HG02642 (cell line): Measurements from ENCODE around the gene PSPN.

Source experiments
- ATAC-seq: cut with Tn5 transposase; IDR thresholded peaks from one replicate; pipeline ENCODE4 v1.9.1; 2021; ENCODE audit warnings: mild to moderate bottlenecking; ENCODE audit not compliant: unreplicated experiment, poor library complexity

PSPN gene

DNA sequence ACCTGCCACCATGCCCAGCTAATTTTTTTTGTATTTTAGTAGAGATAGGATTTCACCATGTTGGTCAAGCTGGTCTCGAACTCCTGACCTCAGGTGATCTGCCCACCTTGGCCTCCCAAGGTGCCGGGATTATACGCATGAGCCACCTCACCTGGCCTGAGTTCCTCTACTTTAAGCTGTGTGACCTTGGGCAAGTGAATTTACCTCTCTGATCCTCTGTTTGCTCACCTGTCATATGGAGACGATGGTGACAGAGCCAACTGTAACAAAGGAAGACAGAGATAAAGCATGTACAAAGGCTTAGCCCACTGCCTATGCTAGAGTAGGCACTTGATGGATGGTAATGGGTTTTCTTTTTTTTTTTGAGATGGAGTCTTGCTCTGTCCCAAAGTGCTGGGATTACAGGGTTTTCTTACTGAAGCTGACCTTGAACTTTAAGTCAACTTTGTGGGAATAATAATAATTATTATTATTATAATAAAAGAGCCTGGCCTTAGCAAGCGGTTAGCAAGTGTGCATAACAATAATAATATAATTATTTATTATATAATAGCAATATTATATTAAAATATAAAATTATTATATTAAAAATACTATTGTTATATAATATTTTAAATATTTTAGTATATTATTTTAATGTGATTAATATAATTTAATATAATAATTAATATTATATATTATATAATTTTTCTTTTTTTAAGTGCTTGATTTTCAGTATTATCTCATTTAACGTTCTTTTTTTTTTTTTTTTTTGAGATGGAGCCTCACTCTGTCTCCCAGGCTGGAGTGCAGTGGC is 41.0 kb downstream of the PSPN start:
- no peak for ATAC-seq

DNA sequence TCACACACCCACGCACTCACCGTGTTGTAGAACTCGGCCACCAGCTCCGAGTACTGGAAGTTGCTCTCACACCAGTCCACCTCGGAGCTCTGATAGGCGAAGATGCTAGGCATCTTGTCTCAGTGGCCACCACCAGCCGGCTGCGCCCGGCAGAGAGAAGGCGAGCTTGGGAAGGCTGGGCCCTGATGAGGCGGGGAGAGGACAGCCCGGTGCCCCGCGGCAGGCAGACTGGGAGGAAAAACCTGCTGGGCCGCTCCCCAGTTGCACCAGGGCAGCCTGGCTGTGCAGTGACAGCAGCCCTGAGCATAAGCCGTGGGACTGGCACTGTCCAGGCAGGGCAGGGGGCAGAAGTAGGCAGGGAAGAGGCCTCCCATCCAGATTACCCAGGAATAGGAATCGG is 42.3 kb downstream of the PSPN start, which contains the start of gene ACER1:
ACER1 (minus strand) TSS at position 174 of the 400 bp plus-strand sequence; CDS start at position 113, 61 bp downstream.
- ATAC-seq: no peak

- no peak for ATAC-seq
These were observed 48.9 kb downstream of the PSPN start for GRCh38 chr19:6326815-6327214.

- no peak for ATAC-seq
These were observed 50.1 kb downstream of the PSPN start for GRCh38 chr19:6325614-6326013.
